Stimulated activated memory B cell treated with anti-CD40 and anti-IgM and Interleukin-4, amounts not matched to agents 10 μg/mL and 1 μg/mL and 100 μg/mL, for 72 hours (primary cell): ENCODE data around the gene ANKRD18A.
A peak's percentile ranks its signal among the peaks of the same experiment; 100 is the strongest.

Experiments used
- ATAC-seq: fragments of 150-1000 bp; cut with Tn5 transposase; 2 replicates; pipeline ENCODE4 v1.10.0; 2021
- H3K27ac Mint-ChIP-seq: one replicate; pipeline ENCODE4 v1.8.0; 2022; ENCODE audit warnings: mild to moderate bottlenecking, mixed read lengths
- H3K27me3 Mint-ChIP-seq: one replicate; pipeline ENCODE4 v1.8.0; 2022; ENCODE audit warnings: mixed read lengths
- H3K36me3 Mint-ChIP-seq: one replicate; pipeline ENCODE4 v1.8.0; 2022; ENCODE audit warnings: mixed read lengths
- H3K4me1 Mint-ChIP-seq: one replicate; pipeline ENCODE4 v1.8.0; 2022; ENCODE audit warnings: mixed read lengths
- H3K4me3 Mint-ChIP-seq: one replicate; pipeline ENCODE4 v1.8.0; 2022; ENCODE audit warnings: mild to moderate bottlenecking, moderate library complexity, mixed read lengths
- H3K9me3 Mint-ChIP-seq: one replicate; pipeline ENCODE4 v1.8.0; 2022; ENCODE audit warnings: mixed read lengths

ANKRD18A gene

GRCh38 chr9:38620483-38621433 lies at the start of gene ANKRD18A:
Gene ANKRD18A, minus strand, starts transcription at chr9:38620596. Its CDS starts 311 bp downstream, at chr9:38620285.
- Mint-ChIP-seq H3K27ac (no peak within 1 kb of the TSS), H3K36me3 (no peaks in the 10 kb centered on the region), H3K4me1 (peaks cover 22% of the 10 kb centered on the region), H3K4me3 (peak within 1 kb of the TSS; percentile 83), H3K9me3 (peaks cover 5% of the 10 kb centered on the region), H3K27me3 (peaks cover 44% of the 10 kb centered on the region)
- peak; percentile 88 for ATAC-seq

GRCh38 chr9:38668791-38669466 lies 48.5 kb upstream of the ANKRD18A start:
- H3K9me3 Mint-ChIP-seq: no peaks in the 10 kb centered on the region
- H3K4me3 Mint-ChIP-seq: no peak overlapping the region
- no peaks in the 10 kb centered on the region for H3K4me1 Mint-ChIP-seq
- H3K27me3 Mint-ChIP-seq: peaks cover 20% of the 10 kb centered on the region
- ATAC-seq: no peak
- H3K36me3 Mint-ChIP-seq: no peaks in the 10 kb centered on the region
- H3K27ac Mint-ChIP-seq: no peak overlapping the region

- H3K9me3 Mint-ChIP-seq: no peaks in the 10 kb centered on the region
- no peaks in the 10 kb centered on the region for H3K4me1 Mint-ChIP-seq
- ATAC-seq: no peak
- H3K36me3 Mint-ChIP-seq: no peaks in the 10 kb centered on the region
- H3K4me3 Mint-ChIP-seq: no peak overlapping the region
- H3K27me3 Mint-ChIP-seq: peaks cover 31% of the 10 kb centered on the region
- no peak overlapping the region for H3K27ac Mint-ChIP-seq
Measured at GRCh38 chr9:38662763-38663593, 42.6 kb upstream of the ANKRD18A start.

- Mint-ChIP-seq H3K36me3 (no peaks in the 10 kb centered on the region), H3K9me3 (no peaks in the 10 kb centered on the region), H3K4me3 (no peak overlapping the region), H3K27me3 (peaks cover 41% of the 10 kb centered on the region), H3K27ac (no peak overlapping the region), H3K4me1 (no peaks in the 10 kb centered on the region)
- ATAC-seq: no peak
Measured at GRCh38 chr9:38659538-38659937, 39.1 kb upstream of the ANKRD18A start.

- Mint-ChIP-seq H3K4me1 (no peaks in the 10 kb centered on the region), H3K27ac (no peak overlapping the region), H3K9me3 (no peaks in the 10 kb centered on the region), H3K36me3 (no peaks in the 10 kb centered on the region), H3K4me3 (no peak overlapping the region), H3K27me3 (peaks cover 37% of the 10 kb centered on the region)
- no peak for ATAC-seq
Measured at GRCh38 chr9:38656896-38657295, 36.5 kb upstream of the ANKRD18A start.

- no peaks in the 10 kb centered on the region for H3K36me3 Mint-ChIP-seq
- no peak for ATAC-seq
- H3K9me3 Mint-ChIP-seq: no peaks in the 10 kb centered on the region
- H3K27ac Mint-ChIP-seq: no peak overlapping the region
- peaks cover 29% of the 10 kb centered on the region for H3K27me3 Mint-ChIP-seq
- H3K4me3 Mint-ChIP-seq: no peak overlapping the region
- peaks cover 5% of the 10 kb centered on the region for H3K4me1 Mint-ChIP-seq
Measured at GRCh38 chr9:38652486-38652885, 32.1 kb upstream of the ANKRD18A start.

GRCh38 chr9:38652044-38652443 lies 31.6 kb upstream of the ANKRD18A start:
- Mint-ChIP-seq H3K4me1 (peaks cover 5% of the 10 kb centered on the region), H3K27ac (no peak overlapping the region), H3K4me3 (no peak overlapping the region), H3K27me3 (peaks cover 24% of the 10 kb centered on the region), H3K36me3 (no peaks in the 10 kb centered on the region), H3K9me3 (no peaks in the 10 kb centered on the region)
- peak; percentile 26 for ATAC-seq

- Mint-ChIP-seq H3K9me3 (no peaks in the 10 kb centered on the region), H3K27me3 (peaks cover 19% of the 10 kb centered on the region), H3K4me3 (no peak overlapping the region), H3K27ac (no peak overlapping the region), H3K36me3 (no peaks in the 10 kb centered on the region), H3K4me1 (peaks cover 5% of the 10 kb centered on the region)
- no peak for ATAC-seq
Measured at GRCh38 chr9:38651400-38652042, 31.1 kb upstream of the ANKRD18A start.

GRCh38 chr9:38650564-38650963 lies 30.2 kb upstream of the ANKRD18A start:
- peaks cover 10% of the 10 kb centered on the region for H3K27me3 Mint-ChIP-seq
- H3K36me3 Mint-ChIP-seq: no peaks in the 10 kb centered on the region
- no peaks in the 10 kb centered on the region for H3K9me3 Mint-ChIP-seq
- H3K4me3 Mint-ChIP-seq: no peak overlapping the region
- no peak overlapping the region for H3K27ac Mint-ChIP-seq
- peaks cover 5% of the 10 kb centered on the region for H3K4me1 Mint-ChIP-seq
- ATAC-seq: no peak

- Mint-ChIP-seq H3K4me3 (no peak overlapping the region), H3K36me3 (no peaks in the 10 kb centered on the region), H3K27ac (no peak overlapping the region), H3K4me1 (peaks cover 5% of the 10 kb centered on the region), H3K9me3 (no peaks in the 10 kb centered on the region), H3K27me3 (peaks cover 9% of the 10 kb centered on the region)
- ATAC-seq: no peak
Measured at GRCh38 chr9:38649731-38650363, 29.5 kb upstream of the ANKRD18A start.

GRCh38 chr9:38644601-38645000 lies 24.2 kb upstream of the ANKRD18A start:
- Mint-ChIP-seq H3K27ac (no peak overlapping the region), H3K4me3 (no peak overlapping the region), H3K36me3 (no peaks in the 10 kb centered on the region), H3K4me1 (no peaks in the 10 kb centered on the region), H3K27me3 (peaks cover 44% of the 10 kb centered on the region), H3K9me3 (no peaks in the 10 kb centered on the region)
- ATAC-seq: no peak

- H3K4me1 Mint-ChIP-seq: no peaks in the 10 kb centered on the region
- H3K36me3 Mint-ChIP-seq: no peaks in the 10 kb centered on the region
- no peak overlapping the region for H3K27ac Mint-ChIP-seq
- H3K27me3 Mint-ChIP-seq: peaks cover 52% of the 10 kb centered on the region
- no peaks in the 10 kb centered on the region for H3K9me3 Mint-ChIP-seq
- no peak for ATAC-seq
- H3K4me3 Mint-ChIP-seq: no peak overlapping the region
Measured at GRCh38 chr9:38643815-38644173, 23.4 kb upstream of the ANKRD18A start.

- Mint-ChIP-seq H3K9me3 (no peaks in the 10 kb centered on the region), H3K27ac (no peak overlapping the region), H3K4me3 (no peak overlapping the region), H3K36me3 (no peaks in the 10 kb centered on the region), H3K27me3 (peaks cover 53% of the 10 kb centered on the region), H3K4me1 (no peaks in the 10 kb centered on the region)
- ATAC-seq: no peak
Measured at GRCh38 chr9:38642951-38643814, 22.8 kb upstream of the ANKRD18A start.
